Fibroblast of pulmonary artery (primary cell): ENCODE data around the gene ZBTB14.

Experiments
- DNase-seq: peaks from one replicate; pipeline ENCODE4 v3.0.0-alpha.2; 2010; ENCODE audit warnings: low read depth
- H3K4me3 ChIP-seq: replicated peaks from 2 replicates; pipeline ENCODE4 v1.5.1; 2011; ENCODE audit warnings: low read depth, mild to moderate bottlenecking, control low read depth, low read length, moderate library complexity
- TF ChIP-seq, protein P1 (sequence below): IDR thresholded peaks from 2 replicates; pipeline ENCODE4 v1.5.1; 2011; ENCODE audit warnings: mild to moderate bottlenecking, control low read depth, low read length, inconsistent platforms; ENCODE audit errors: missing control alignments

Gene ZBTB14

GRCh38 chr18:5300476-5301010, 5.0 kb upstream of the ZBTB14 start:
- TF ChIP-seq, protein P1, sequence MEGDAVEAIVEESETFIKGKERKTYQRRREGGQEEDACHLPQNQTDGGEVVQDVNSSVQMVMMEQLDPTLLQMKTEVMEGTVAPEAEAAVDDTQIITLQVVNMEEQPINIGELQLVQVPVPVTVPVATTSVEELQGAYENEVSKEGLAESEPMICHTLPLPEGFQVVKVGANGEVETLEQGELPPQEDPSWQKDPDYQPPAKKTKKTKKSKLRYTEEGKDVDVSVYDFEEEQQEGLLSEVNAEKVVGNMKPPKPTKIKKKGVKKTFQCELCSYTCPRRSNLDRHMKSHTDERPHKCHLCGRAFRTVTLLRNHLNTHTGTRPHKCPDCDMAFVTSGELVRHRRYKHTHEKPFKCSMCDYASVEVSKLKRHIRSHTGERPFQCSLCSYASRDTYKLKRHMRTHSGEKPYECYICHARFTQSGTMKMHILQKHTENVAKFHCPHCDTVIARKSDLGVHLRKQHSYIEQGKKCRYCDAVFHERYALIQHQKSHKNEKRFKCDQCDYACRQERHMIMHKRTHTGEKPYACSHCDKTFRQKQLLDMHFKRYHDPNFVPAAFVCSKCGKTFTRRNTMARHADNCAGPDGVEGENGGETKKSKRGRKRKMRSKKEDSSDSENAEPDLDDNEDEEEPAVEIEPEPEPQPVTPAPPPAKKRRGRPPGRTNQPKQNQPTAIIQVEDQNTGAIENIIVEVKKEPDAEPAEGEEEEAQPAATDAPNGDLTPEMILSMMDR, result no peak
- DNase-seq, result no peak
- H3K4me3 ChIP-seq, result no peak overlapping the region

DNA sequence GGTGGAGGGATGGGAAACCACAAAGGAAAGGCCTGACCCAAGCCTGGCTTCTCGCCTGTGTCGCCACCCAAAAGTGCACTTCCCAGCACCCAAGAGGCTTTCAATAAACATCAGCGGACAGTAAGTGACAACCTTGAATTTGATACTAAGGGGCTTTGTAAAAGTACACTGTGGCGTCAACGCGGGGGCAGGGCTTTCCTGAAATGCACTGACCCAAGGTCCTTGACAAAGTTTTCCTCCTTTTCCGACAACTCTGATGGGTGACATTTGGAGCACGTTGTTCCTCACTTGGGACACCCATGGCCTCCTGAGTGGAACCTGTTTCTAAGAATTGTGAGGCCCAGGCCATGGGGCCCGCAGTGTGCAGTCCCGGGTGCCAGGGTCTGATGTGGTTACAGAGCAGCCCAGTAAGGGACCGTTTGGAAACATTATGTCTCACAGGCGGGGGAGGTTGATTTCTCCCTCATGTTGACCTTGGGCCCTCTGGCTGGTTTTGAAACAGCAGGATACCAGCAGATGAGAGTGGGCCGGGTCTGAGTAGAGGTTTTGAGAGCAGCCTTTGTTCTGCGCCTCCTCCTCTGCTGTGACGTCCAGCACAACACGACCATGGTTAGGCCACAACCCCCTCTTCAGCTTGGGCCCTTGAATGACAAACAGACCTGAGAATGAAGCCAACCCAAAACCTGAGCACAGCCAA, 2.8 kb upstream of the ZBTB14 start:
- TF ChIP-seq, protein P1, result no peak
- H3K4me3 ChIP-seq, result no peak overlapping the region
- no peak for DNase-seq

DNA sequence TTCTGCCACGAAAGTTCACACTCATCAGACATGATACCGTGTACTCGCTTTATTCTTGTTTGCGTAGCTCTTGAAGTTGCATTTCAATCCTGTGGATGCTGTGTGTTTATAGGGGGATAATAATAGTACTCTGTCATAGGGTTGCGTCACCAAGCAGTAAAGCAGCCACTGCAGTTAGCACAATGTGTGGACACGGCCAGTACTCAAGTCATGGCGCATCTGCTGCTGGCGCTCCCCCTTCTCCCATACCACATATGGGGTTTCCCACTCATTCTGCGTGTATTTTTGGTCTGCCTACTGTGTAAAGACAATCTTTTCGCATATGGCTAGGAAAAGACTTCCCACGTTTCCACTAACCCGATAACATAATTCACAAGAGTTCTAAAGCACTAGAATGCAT, 2.1 kb upstream of the ZBTB14 start:
- no peak overlapping the region for H3K4me3 ChIP-seq
- DNase-seq, result no peak
- TF ChIP-seq, protein P1, result no peak

DNA sequence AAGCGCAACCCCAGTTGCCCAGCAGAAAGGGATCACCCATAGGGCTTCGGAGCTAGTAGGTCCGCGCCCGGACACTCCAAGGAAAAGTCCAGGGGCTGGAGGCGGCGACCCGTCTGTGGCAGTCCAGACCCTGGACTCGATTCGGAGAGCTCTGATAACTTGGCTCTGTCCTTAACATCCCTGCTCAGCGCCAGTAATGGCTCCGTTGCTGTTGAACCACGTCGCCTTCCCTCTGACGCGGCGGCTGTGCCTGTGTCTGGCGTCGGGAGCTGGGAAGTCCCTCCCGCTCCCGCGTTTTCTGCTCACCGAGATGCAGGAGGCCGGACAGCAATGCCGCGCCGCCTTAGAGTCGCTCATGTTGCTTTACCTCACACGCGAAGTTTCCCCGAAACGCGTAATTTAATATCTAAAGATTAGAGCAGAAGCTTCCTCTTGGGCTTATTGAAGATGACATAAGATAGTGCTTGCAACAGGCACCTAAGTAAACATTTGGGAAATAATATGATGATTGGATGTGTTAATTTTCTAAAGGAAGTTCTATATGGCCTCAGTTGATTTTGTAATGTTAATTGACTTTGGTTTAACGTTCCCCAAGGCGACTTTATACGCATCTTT, 1.3 kb upstream of the ZBTB14 start:
- TF ChIP-seq, protein P1, result no peak
- peak; percentile 85 for DNase-seq
- peak overlapping the region; percentile 70 for H3K4me3 ChIP-seq

- TF ChIP-seq, protein P1, result no peak
- peak; percentile 98 for DNase-seq
- peak overlapping the region; percentile 70 for H3K4me3 ChIP-seq
These were observed 617 bp upstream of the ZBTB14 start for GRCh38 chr18:5295981-5296705.

GRCh38 chr18:5294457-5295230, 882 bp downstream of the ZBTB14 start:
- peak overlapping the region; percentile 78 for H3K4me3 ChIP-seq
- TF ChIP-seq, protein P1, result no peak
- DNase-seq, result peak; percentile 58
